Ectodermal cell (in vitro differentiated cells): ENCODE results near the gene ZMYM1.
"Not testable (repeated sequence)": the region's sequence is repeated elsewhere in the genome, so short reads cannot be mapped to it uniquely, and the experiment has no call there.

Experiments
- H3K27ac ChIP-seq: 2 replicates; pipeline ENCODE4 v1.7.0; 2013; ENCODE audit warnings: mild to moderate bottlenecking, low read depth, low read length; ENCODE audit not compliant: insufficient read depth, poor library complexity, severe bottlenecking
- H3K27me3 ChIP-seq: 2 replicates; pipeline ENCODE4 v1.7.0; 2013; ENCODE audit warnings: mild to moderate bottlenecking, low read length; ENCODE audit not compliant: insufficient read depth, control insufficient read depth, poor library complexity, severe bottlenecking
- H3K36me3 ChIP-seq: one replicate; pipeline ENCODE4 v1.7.0; 2013; ENCODE audit warnings: low read length; ENCODE audit not compliant: control insufficient read depth, insufficient read depth
- H3K4me1 ChIP-seq: one replicate; pipeline ENCODE4 v1.7.0; 2013; ENCODE audit warnings: low read length; ENCODE audit not compliant: control insufficient read depth, insufficient read depth
- H3K4me3 ChIP-seq: 2 replicates; pipeline ENCODE4 v1.7.0; 2013; ENCODE audit warnings: low read depth, low read length, control low read depth; ENCODE audit not compliant: insufficient read depth
- H3K9me3 ChIP-seq: 2 replicates; pipeline ENCODE4 v1.7.0; 2013; ENCODE audit warnings: mild to moderate bottlenecking, low read length, moderate library complexity; ENCODE audit not compliant: control insufficient read depth
- WGBS, 2 experiments: methylation state at CpG; one replicate each; pipeline ENCODE4 v1.1.7; 2013; ENCODE audit warnings: missing lambda C conversion rate in 2 of 2; 5-methylcytosine and 5-hydroxymethylcytosine counted together

The ZMYM1 gene

GRCh38 chr1:35122311-35122710 is 43.1 kb downstream of the ZMYM1 start:
- Histone ChIP-seq H3K27ac (no peak overlapping the region), H3K9me3 (no peaks in the 10 kb centered on the region), H3K4me1 (no peaks in the 10 kb centered on the region), H3K27me3 (no peaks in the 10 kb centered on the region), H3K4me3 (no peak overlapping the region), H3K36me3 (no peaks in the 10 kb centered on the region)
- 93 to 95% methylated on average over 9 of the region's 9 CpGs for WGBS, 2 experiments

- Histone ChIP-seq H3K9me3 (peaks cover 3% of the 10 kb centered on the region), H3K4me1 (no peaks in the 10 kb centered on the region), H3K27ac (no peak overlapping the region), H3K4me3 (no peak overlapping the region), H3K36me3 (no peaks in the 10 kb centered on the region), H3K27me3 (no peaks in the 10 kb centered on the region)
- WGBS, 2 experiments = 94 to 95% methylated on average over 1 of the region's 1 CpG
Measured at GRCh38 chr1:35126546-35126945, 47.4 kb downstream of the ZMYM1 start.

- Histone ChIP-seq H3K27me3 (no peaks in the 10 kb centered on the region), H3K36me3 (no peaks in the 10 kb centered on the region), H3K27ac (no peak overlapping the region), H3K4me3 (no peak overlapping the region), H3K4me1 (no peaks in the 10 kb centered on the region), H3K9me3 (peaks cover 3% of the 10 kb centered on the region)
Measured at GRCh38 chr1:35129080-35129479, 49.9 kb downstream of the ZMYM1 start.

- WGBS, 2 experiments = 91 to 97% methylated on average over 3 of the region's 3 CpGs
Measured at GRCh38 chr1:35136780-35137179, 57.6 kb downstream of the ZMYM1 start.

GRCh38 chr1:35137590-35137989 is 58.4 kb downstream of the ZMYM1 start:
- H3K27ac ChIP-seq, H3K27me3 ChIP-seq: not testable (repeated sequence)
- 91 to 95% methylated on average over 5 of the region's 5 CpGs for WGBS, 2 experiments

More at GRCh38 chr1:35136780-35137179, 57.6 kb downstream of the ZMYM1 start:
- Histone ChIP-seq H3K27ac (no peak overlapping the region), H3K4me1 (no peaks in the 10 kb centered on the region), H3K27me3 (no peaks in the 10 kb centered on the region), H3K4me3 (no peak overlapping the region), H3K9me3 (no peaks in the 10 kb centered on the region), H3K36me3 (no peaks in the 10 kb centered on the region)

GRCh38 chr1:35142294-35142693 is 63.1 kb downstream of the ZMYM1 start:
- not testable (repeated sequence) for H3K27me3 ChIP-seq, H3K27ac ChIP-seq, H3K4me1 ChIP-seq, H3K9me3 ChIP-seq, H3K4me3 ChIP-seq, H3K36me3 ChIP-seq

More at GRCh38 chr1:35137590-35137989, 58.4 kb downstream of the ZMYM1 start:
- not testable (repeated sequence) for H3K4me1 ChIP-seq, H3K4me3 ChIP-seq, H3K36me3 ChIP-seq, H3K9me3 ChIP-seq

- not testable (repeated sequence) for H3K9me3 ChIP-seq, H3K27me3 ChIP-seq, H3K4me3 ChIP-seq, H3K4me1 ChIP-seq, H3K27ac ChIP-seq, H3K36me3 ChIP-seq
- WGBS, 2 experiments = 94 to 95% methylated on average over 9 of the region's 9 CpGs
Measured at GRCh38 chr1:35142728-35143127, 63.5 kb downstream of the ZMYM1 start.

- Histone ChIP-seq H3K9me3 (no peaks in the 10 kb centered on the region), H3K4me1 (no peaks in the 10 kb centered on the region), H3K27ac (no peak overlapping the region), H3K4me3 (no peak overlapping the region), H3K36me3 (no peaks in the 10 kb centered on the region), H3K27me3 (no peaks in the 10 kb centered on the region)
- 89 to 91% methylated on average over 11 to 12 of the region's 12 CpGs for WGBS, 2 experiments
Measured at GRCh38 chr1:35143737-35144508, 64.7 kb downstream of the ZMYM1 start.

GRCh38 chr1:35145892-35146549 is 66.8 kb downstream of the ZMYM1 start:
- not testable (repeated sequence) for H3K36me3 ChIP-seq, H3K9me3 ChIP-seq, H3K27ac ChIP-seq, H3K4me3 ChIP-seq, H3K4me1 ChIP-seq, H3K27me3 ChIP-seq
- 79 to 84% methylated on average over 13 of the region's 13 CpGs for WGBS, 2 experiments

GRCh38 chr1:35151220-35151619 is 72.0 kb downstream of the ZMYM1 start:
- Histone ChIP-seq H3K36me3 (no peaks in the 10 kb centered on the region), H3K4me3 (no peak overlapping the region), H3K9me3 (no peaks in the 10 kb centered on the region), H3K27me3 (no peaks in the 10 kb centered on the region), H3K4me1 (no peaks in the 10 kb centered on the region), H3K27ac (no peak overlapping the region)
- WGBS, 2 experiments = 87 to 99% methylated on average over 5 of the region's 5 CpGs
